SK-N-MC (cell line): ENCODE results near the gene ANKRD37.
"Not testable (repeated sequence)": the region's sequence is repeated elsewhere in the genome, so short reads cannot be mapped to it uniquely, and the experiment has no call there.

Experiments used
- DNase-seq: peaks from one replicate; pipeline ENCODE4 v3.0.0-alpha.2; 2011; ENCODE audit warnings: low read depth, low spot score
- H3K27ac ChIP-seq: fragments of 200-600 bp; sonication (generic); 2 replicates; pipeline ENCODE4 v1.5.1; 2016; ENCODE audit warnings: mixed run types
- H3K36me3 ChIP-seq: fragments of 200-600 bp; sonication (generic); 2 replicates; pipeline ENCODE4 v1.6.1; 2017; ENCODE audit warnings: antibody characterized with exemption, low read length, mixed read lengths; ENCODE audit not compliant: insufficient read depth
- H3K4me3 ChIP-seq: fragments of 200-600 bp; sonication (generic); 2 replicates; pipeline ENCODE4 v1.5.1; 2016
- H3K9ac ChIP-seq: fragments of 200-600 bp; sonication (generic); 2 replicates; pipeline ENCODE4 v1.8.0; 2017; ENCODE audit warnings: mixed run types, mixed read lengths; ENCODE audit not compliant: insufficient read length
- H3K9me3 ChIP-seq: fragments of 200-600 bp; sonication (generic); 2 replicates; pipeline ENCODE4 v1.6.1; 2017; ENCODE audit warnings: low read depth, mild to moderate bottlenecking, antibody characterized with exemption, low read length, moderate library complexity, mixed read lengths
- EZH2 ChIP-seq: fragments of 200-600 bp; sonication (generic); IDR thresholded peaks from one replicate; pipeline ENCODE4 v1.6.1; 2017; ENCODE audit warnings: antibody characterized with exemption
- FOXP2 ChIP-seq: optimal IDR thresholded peaks from 2 replicates; pipeline ENCODE3; 2011; ENCODE audit warnings: mild to moderate bottlenecking, moderate library complexity; ENCODE audit not compliant: insufficient read depth; ENCODE audit errors: extremely low read length, control extremely low read depth
- POLR2AphosphoS5 ChIP-seq: IDR thresholded peaks from 2 replicates; pipeline ENCODE4 v1.6.1; 2012; ENCODE audit warnings: mild to moderate bottlenecking, low read depth, low read length, borderline replicate concordance

The ANKRD37 gene

GRCh38 chr4:185358959-185359358 lies 37.7 kb upstream of the ANKRD37 start:
- Histone ChIP-seq H3K27ac (no peak overlapping the region), H3K4me3 (no peak overlapping the region), H3K36me3 (no peaks in the 10 kb centered on the region), H3K9me3 (no peaks in the 10 kb centered on the region), H3K9ac (no peak overlapping the region)
- DNase-seq = no peak
- TF ChIP-seq EZH2 = no peak
- no peak for TF ChIP-seq POLR2AphosphoS5
- TF ChIP-seq FOXP2 = no peak

DNA sequence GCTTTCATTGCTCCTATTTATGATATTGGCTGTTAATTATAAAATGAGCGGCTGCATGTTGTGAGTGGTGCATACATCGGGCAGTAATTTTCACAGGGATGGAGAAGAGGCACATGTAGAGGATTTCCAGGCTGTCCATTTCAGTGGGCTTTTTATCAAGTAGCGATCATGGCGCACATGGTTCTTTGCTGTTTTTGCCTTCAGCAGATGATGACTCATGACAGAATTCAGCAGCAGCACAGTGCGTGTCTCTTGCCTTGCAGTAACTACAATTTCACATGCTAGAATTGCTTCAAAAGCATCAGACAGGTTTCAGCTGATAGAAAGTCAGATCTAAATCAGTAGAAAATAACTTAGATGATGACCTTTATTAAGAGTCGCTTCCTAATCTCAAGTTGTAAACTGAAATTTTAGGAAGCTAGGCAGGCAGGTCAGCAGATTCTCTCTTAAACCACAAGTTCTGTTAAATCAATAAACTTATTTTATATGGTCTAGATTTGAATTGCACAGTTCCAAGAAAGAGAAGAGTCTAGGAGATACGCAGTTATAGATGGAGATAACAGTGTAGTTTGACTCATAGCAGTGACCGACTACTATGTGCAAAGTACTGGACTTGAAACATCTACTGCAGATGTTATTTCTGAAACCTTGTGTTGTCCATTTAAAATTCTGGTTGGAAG lies 36.7 kb upstream of the ANKRD37 start:
- TF ChIP-seq POLR2AphosphoS5 = no peak
- no peak for TF ChIP-seq FOXP2
- no peak for TF ChIP-seq EZH2
- H3K27ac ChIP-seq = no peak overlapping the region
- H3K4me3 ChIP-seq = no peak overlapping the region
- no peak overlapping the region for H3K9ac ChIP-seq
- no peaks in the 10 kb centered on the region for H3K9me3 ChIP-seq
- no peak for DNase-seq
- H3K36me3 ChIP-seq = no peaks in the 10 kb centered on the region

DNA sequence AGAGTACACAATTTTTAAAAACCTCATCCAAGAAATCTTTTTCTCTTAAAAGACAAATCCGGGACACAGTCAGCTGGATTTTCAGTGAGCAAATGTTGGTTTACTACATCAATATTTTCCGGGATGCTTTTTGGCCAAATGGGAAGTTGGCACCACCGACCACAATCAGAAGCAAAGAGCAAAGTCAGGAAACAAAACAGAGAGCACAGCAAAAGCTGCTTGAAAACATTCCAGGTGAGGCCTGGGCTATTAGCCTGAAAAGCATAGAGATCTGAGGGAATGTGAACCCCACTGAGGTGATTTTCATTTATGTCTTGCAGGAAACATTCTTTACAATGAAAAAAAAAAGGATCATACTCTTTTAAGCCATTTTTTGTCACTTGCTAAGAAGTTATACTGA lies 34.8 kb upstream of the ANKRD37 start:
- TF ChIP-seq FOXP2 = no peak
- no peak for TF ChIP-seq EZH2
- no peak for TF ChIP-seq POLR2AphosphoS5
- H3K9ac ChIP-seq = no peak overlapping the region
- DNase-seq = no peak
- H3K9me3 ChIP-seq = no peaks in the 10 kb centered on the region
- H3K36me3 ChIP-seq = no peaks in the 10 kb centered on the region
- no peak overlapping the region for H3K4me3 ChIP-seq
- H3K27ac ChIP-seq = no peak overlapping the region

- not testable (repeated sequence) for DNase-seq, H3K9ac ChIP-seq, H3K4me3 ChIP-seq, H3K27ac ChIP-seq, H3K36me3 ChIP-seq, H3K9me3 ChIP-seq
Observed at GRCh38 chr4:185362570-185362969, 34.1 kb upstream of the ANKRD37 start.

DNA sequence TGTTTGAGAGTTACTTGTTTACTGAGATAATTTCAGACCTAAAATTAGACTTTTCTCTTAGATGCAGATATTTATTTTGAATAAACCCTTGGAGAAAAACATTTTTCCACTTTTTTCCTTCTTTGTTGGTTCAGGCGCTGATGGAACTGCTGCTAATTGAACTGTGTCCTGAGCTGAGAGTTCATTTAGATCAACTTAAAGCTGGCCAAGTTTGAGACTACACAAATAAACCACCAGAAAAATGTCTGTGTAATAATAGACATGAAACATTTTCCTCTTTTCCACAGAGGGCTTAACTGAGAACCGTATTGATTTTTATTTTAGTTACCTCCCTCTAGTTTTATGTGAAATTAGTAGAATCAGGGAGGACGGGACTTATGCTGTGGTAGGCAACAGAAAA lies 33.4 kb upstream of the ANKRD37 start:
- no peak for TF ChIP-seq FOXP2
- TF ChIP-seq EZH2 = no peak
- no peak for TF ChIP-seq POLR2AphosphoS5
- H3K36me3 ChIP-seq = no peaks in the 10 kb centered on the region

DNA sequence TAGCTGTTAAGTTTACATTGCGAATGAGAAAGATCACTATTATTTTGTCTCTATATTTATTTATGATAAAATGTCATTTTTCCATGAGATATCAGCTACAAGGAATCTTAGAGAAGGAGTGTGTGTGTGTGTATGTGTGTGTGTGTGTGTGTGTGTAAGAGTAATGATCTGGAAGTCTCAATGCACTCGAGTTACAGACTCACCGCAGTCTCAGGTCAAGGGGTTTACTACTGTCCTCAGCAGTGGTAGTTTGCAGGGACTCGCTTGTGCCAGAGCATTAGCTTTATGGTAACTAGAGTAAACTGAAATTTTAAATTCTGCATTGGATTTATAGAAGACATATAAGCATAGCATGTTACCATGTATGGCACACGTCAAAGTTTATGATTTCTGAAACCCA lies 31.8 kb upstream of the ANKRD37 start:
- Histone ChIP-seq H3K9me3 (no peaks in the 10 kb centered on the region), H3K36me3 (no peaks in the 10 kb centered on the region), H3K9ac (no peak overlapping the region), H3K27ac (no peak overlapping the region), H3K4me3 (no peak overlapping the region)
- TF ChIP-seq FOXP2 = no peak
- TF ChIP-seq POLR2AphosphoS5 = no peak
- no peak for TF ChIP-seq EZH2
- no peak for DNase-seq

More for the DNA sequence above, 33.4 kb upstream of the ANKRD37 start:
- Histone ChIP-seq H3K27ac (no peak overlapping the region), H3K4me3 (no peak overlapping the region), H3K9me3 (no peaks in the 10 kb centered on the region), H3K9ac (no peak overlapping the region)
- DNase-seq = no peak

GRCh38 chr4:185369731-185370130 lies 26.9 kb upstream of the ANKRD37 start:
- H3K4me3 ChIP-seq = no peak overlapping the region
- H3K9ac ChIP-seq = no peak overlapping the region
- no peak overlapping the region for H3K27ac ChIP-seq
- no peaks in the 10 kb centered on the region for H3K36me3 ChIP-seq
- H3K9me3 ChIP-seq = no peaks in the 10 kb centered on the region
- TF ChIP-seq POLR2AphosphoS5 (no peak), EZH2 (no peak), FOXP2 (no peak)
- no peak for DNase-seq

DNA sequence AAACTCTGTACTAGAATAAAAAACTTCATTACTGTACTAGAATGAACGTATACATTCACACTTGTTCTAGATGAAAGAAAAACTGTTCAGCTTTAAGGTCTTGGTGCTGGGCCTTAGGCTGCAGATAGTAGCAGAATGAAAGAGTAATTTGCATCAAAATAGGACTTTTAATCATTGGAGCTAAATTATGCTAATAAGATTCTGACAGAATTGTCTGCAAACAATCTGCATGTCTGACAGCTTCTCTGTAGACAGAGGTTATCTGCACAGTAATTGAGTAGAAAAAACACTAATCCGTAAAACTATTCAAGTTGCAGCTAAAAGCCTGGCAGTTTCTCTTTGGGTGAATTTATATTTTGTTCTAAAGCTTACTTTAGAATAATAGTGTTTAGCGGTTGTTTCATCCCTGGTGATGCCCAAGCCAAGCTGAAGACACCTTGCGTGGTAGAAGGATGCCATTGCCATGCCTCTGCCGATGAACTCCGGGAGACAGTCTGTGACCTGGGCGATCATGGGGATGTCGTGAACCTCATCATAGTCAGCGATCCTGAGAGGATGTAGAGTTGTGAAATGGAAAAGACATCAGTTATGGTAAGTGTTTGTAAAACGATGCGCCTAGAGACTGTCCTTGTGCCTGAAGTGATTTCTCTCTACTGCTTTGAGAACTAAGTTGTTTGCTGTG lies 26.2 kb upstream of the ANKRD37 start:
- H3K27ac ChIP-seq = no peak overlapping the region
- DNase-seq = no peak
- TF ChIP-seq POLR2AphosphoS5 (no peak), FOXP2 (no peak), EZH2 (no peak)
- H3K36me3 ChIP-seq = no peaks in the 10 kb centered on the region
- no peak overlapping the region for H3K4me3 ChIP-seq
- no peaks in the 10 kb centered on the region for H3K9me3 ChIP-seq
- no peak overlapping the region for H3K9ac ChIP-seq

DNA sequence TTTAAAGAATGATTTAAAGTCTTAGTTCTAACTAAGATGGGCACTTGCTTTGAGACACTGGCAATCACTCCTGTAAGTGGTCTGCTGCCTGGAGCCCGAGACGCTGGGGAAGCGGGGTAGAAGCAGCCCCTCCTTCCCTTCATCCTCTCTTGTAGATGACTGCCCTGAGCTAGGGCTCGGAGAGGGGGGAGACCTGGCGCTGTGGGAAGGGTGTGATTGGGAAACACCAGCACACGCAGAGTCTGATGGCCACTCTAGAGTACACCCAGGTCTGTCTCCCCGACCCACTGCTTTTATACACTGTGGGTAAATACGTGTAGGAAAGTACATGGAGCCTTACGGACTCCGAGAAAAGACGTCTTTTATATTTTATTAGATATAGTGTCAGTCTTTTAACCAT lies 24.9 kb upstream of the ANKRD37 start:
- TF ChIP-seq EZH2 (no peak), FOXP2 (no peak), POLR2AphosphoS5 (no peak)
- H3K9me3 ChIP-seq = no peaks in the 10 kb centered on the region

More for the DNA sequence above, 24.9 kb upstream of the ANKRD37 start:
- Histone ChIP-seq H3K9ac (no peak overlapping the region), H3K36me3 (no peaks in the 10 kb centered on the region), H3K4me3 (no peak overlapping the region), H3K27ac (no peak overlapping the region)
- DNase-seq = no peak
